GM19395 (cell line): ENCODE data around the gene CHMP2B.
"Not testable (repeated sequence)": the region's sequence is repeated elsewhere in the genome, so short reads cannot be mapped to it uniquely, and the experiment has no call there.

Experiments
- ATAC-seq: cut with Tn5 transposase; IDR thresholded peaks from one replicate; pipeline ENCODE4 v1.9.1; 2021; ENCODE audit warnings: mild to moderate bottlenecking, moderate library complexity; ENCODE audit not compliant: unreplicated experiment

Gene CHMP2B

GRCh38 chr3:87305031-87305430 lies 77.9 kb downstream of the CHMP2B start:
- ATAC-seq = not testable (repeated sequence)
